HG03469 (cell line): ENCODE data around the gene IGFBP4.

ENCODE experiments used
- ATAC-seq: cut with Tn5 transposase; IDR thresholded peaks from one replicate; pipeline ENCODE4 v1.9.1; 2021; ENCODE audit warnings: mild to moderate bottlenecking, moderate library complexity, moderate number of reproducible peaks; ENCODE audit not compliant: unreplicated experiment

IGFBP4 gene

GRCh38 chr17:40431231-40431602, 12.0 kb upstream of the IGFBP4 start:
- no peak for ATAC-seq

DNA sequence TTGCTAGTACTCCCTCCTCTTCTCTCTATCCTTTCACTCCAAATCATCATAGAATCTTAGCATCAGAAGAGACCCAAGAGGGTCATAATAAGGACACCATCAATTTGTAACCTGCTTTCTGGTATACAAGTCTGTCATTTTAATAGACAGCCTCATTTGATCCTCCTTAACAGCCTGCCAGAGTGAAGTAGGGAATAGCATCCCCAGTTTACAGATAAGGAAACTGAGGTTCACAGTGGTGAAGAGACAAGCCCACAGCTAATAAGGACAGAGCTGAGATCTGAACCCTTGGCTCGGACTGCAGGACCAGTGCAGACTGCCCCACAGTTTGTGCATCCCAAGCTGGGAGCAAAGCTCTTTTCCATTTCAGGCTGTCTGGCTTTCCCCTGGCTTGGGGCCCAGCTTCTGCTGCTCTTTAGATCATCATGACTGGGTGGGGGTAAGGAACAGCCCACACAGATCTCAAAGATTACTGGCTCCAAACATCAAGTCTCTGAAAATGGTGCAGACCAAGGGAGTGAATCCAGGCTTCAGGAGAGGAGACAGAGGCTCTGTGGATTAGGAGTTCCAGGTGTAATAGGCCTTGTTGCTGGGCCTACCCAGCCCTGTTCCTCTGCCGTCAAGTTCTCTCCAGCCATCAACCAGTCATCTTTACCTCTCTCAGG, 10.3 kb upstream of the IGFBP4 start:
- no peak for ATAC-seq

DNA sequence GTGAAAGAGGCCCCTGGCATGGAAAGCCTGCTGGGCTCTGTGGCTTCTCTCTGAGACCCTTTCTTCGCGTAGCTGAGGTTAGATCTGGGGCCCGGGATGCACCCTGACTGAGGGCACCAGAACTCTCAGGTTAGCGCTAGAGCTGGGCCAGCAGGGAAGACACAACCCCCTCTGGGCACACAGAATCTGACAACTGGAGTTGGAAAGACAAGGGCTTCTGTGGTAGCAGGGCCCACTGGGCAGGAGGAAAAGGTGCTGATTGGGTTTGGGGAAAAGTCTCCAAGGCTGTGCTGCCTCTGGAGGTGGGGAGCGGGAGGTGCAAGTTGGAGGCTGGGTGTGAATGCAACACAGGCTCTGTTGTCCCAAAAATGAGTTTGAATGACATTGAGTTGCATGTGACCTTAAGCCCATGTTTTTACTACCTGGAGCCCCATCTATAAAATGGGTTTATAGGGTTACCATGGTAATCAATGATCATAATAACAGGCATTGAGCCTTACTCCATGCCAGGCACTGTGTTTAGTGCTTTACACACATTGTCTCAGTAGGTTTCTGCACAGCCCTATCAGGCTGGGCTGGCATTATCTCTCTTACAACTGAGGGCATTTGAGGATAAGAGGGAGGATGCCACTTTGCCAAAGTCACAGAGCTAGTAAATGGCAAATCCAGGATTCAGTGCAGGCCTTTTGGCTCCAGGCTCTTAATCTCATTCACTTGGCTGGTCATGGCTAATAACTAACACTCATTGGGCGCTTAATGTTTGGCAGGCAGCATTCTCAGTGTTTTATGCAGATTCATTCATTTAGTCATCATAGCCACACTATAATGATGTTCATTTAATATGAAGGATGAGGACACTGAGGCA, 9.5 kb upstream of the IGFBP4 start:
- ATAC-seq, result no peak

- no peak for ATAC-seq
Observed at GRCh38 chr17:40436636-40437035, 6.6 kb upstream of the IGFBP4 start.

- ATAC-seq, result no peak
Observed at GRCh38 chr17:40437095-40437732, 6.0 kb upstream of the IGFBP4 start.

DNA sequence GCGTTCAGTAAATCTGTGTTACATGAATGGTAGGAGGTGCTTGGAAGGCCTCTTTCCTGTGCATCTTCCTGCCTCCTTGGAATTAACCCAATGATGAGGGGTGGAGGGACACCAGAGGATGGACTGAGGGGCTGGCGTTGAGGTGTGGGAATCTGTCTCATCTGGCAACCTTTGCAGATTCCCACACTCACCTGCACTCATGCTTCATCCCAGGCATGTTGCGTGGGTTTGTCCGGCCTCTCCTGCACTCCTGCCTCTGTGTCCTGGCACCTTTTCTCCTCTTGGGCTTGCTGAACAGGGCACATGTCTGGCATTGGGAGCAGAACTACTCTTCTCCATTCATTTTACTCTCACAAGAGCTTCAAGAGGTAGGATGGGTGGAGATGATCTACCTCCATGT, 3.1 kb upstream of the IGFBP4 start:
- ATAC-seq, result no peak

DNA sequence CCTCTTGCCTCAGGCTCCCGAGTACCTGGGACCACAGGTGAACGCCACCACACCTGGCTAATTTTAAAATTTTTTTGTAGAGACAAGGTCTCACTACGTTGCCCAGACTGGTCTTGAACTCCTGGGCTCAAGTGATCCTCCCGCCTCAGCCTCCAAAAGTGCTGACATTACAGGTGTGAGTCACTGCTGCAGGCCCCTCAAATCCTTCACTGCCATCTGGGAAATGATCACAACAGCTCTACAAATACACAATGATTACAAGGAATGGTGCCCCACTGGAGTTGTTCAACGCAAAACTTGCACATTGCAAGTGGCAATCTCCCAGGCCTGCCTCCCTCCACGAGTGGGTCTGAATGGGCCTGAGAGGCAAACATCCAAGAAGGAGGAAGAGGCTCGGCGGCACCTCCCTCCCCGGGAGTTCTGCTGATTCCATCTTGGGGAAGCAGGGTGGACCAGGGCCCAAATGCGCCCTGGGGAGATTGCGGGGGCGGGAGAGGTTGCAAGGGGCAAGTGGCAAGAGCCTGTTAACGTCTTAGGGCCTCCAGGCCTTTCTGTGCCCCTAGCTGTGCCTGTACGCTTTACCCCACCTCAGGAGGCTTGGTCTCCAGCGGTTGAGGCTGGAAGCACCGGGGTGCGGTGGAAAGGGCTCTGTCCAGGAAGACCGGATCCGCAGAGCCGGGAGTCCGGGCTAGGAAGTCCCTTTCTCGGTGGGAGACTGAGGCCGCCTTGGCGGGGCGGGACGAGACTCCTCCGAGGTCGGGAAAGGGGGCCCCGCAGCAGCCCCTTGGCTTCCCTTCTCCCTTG, 656 bp upstream of the IGFBP4 start:
- ATAC-seq, result no peak

DNA sequence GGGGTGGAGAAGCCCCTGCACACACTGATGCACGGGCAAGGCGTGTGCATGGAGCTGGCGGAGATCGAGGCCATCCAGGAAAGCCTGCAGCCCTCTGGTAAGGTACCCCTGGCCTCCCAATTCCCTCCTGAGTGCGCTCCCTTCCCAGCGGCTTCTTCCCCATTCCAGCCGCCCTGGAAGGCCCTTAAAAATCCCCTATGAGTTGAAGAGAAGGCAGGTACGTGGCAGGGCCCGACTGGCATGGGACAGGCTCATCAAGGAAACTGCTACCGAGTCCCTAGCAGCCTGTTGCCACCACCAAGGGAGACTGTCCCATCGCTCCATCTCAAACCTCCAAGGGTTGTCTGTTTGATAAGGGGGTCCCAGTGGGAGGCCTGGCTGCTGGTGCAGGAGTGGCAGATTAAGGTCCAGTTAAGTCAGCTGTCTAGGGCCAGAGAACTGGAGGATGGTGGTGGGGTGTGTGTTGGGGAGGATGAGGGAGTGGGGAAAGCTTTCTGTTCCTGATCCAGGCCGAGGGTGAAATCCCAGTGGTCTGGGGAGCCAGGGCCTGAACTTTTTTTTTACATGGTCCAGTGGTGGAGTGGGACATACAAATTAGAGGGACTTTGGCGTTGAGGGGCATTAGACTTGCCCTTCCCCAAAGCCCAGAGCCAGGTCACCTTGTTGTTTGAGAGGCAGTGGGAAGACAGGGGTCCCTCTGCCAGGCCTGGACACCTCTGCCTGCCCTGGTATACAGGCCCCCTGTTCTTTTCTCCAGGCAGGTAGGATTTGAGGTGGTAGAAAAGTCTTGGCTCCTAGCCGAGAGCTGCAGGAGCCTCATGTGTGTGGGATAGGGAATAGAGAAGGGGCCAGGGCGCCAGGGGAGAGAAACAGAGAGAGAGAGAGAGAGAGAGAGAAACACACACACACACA, 994 bp downstream of the IGFBP4 start:
- ATAC-seq, result no peak

GRCh38 chr17:40445751-40446468, 2.7 kb downstream of the IGFBP4 start:
- ATAC-seq, result no peak

DNA sequence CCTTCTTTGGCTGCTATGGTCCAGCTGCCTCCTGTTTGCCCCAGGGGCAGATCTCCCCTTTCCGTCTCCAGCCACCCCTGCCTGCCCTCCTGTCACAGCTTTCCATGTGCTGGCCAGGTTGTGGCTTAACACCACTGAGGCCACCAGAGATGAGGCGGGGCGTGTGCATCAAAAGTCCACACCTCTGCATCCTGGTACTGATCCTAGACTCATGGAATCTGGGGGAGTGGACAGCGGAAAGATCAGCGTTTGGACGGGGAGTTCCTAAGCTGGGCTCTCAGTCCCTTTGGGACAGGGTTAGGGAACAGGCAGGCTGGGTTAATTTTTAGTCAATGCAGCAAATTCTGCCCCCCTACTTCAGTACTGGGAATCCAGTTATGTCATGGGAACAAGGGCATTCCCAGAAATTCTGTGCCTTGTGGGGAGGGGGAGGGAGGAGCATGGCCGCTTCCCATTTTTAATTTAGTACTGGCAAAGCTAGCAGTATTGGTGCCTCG, 3.9 kb downstream of the IGFBP4 start:
- no peak for ATAC-seq

DNA sequence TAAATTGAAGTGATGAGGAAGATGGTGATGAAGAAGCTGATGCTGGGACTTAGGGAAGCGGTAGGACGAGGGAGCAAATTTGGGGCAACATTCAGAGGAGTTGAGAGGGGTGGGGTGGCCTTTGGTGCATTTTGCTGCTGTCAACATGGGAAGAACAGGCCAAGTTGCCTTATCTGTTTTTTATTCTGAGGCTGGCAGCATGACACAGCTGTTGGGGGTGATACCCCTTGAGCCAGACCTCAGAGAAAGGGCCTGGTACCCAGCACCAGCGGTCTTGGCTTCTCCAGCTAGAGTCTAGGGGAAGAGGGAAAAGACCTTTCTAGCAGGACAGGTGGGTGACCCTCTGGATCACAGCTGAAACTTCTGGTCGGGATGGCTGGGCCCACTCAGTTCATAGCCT, 4.6 kb downstream of the IGFBP4 start:
- ATAC-seq, result no peak

GRCh38 chr17:40448213-40448638, 5.0 kb downstream of the IGFBP4 start:
- no peak for ATAC-seq

- ATAC-seq, result no peak
Observed at GRCh38 chr17:40448639-40449261, 5.5 kb downstream of the IGFBP4 start.

GRCh38 chr17:40450175-40450574, 6.9 kb downstream of the IGFBP4 start:
- ATAC-seq, result no peak

- ATAC-seq, result no peak
Observed at GRCh38 chr17:40451420-40451819, 8.2 kb downstream of the IGFBP4 start.

- ATAC-seq, result no peak
Observed at GRCh38 chr17:40452216-40452787, 9.1 kb downstream of the IGFBP4 start.

DNA sequence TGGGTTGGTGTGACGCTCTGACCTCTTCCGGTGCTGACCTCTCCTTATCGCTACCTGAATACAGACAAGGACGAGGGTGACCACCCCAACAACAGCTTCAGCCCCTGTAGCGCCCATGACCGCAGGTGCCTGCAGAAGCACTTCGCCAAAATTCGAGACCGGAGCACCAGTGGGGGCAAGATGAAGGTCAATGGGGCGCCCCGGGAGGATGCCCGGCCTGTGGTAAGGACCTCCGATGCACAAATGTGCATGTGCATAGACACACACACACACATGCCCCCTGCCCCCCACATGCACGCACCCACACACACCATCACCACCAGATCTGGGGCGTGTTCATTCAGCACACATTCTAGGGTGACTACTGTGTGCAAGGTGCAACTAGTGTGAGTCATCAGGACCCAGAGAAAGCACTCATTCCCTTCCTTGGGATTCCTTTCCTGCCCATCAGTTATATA, 9.7 kb downstream of the IGFBP4 start:
- ATAC-seq, result no peak

DNA sequence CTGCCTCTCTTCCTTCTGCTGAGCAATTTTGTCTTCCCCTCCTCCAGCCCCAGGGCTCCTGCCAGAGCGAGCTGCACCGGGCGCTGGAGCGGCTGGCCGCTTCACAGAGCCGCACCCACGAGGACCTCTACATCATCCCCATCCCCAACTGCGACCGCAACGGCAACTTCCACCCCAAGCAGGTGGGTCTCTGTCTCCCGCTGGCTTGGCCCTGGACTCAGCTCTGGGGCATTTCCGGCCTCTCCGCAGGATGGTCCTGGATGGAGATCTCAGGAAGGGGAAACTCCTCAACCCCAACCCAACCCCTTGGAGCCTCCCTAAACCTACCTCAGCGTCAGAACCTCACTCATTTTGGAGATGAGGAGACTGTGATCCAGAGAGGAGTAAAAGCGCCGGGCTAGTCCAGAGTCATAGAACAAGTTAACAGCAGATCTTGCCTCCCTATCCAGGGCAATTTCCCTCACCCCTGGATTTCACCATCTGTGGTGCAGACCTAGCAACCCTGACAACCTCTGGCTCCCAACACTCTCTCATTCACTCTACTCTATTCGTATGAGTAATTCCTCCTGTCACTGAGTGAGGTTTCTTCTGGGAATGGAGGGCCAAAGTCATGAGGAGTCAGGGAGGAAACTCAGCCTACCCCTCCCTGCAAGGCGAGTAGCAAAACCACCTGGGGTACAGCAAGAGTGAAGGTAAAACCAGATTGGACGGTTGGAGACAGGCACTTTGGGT, 10.8 kb downstream of the IGFBP4 start:
- ATAC-seq, result no peak
